GM18505 (cell line): Measurements from ENCODE around the gene PRPF19.

Source experiments
- ATAC-seq: cut with Tn5 transposase; IDR thresholded peaks from one replicate; pipeline ENCODE4 v1.9.1; 2021; ENCODE audit not compliant: unreplicated experiment
- POLR2A ChIP-seq: IDR thresholded peaks from 4 replicates; pipeline ENCODE4 v1.6.1; 2011; ENCODE audit warnings: borderline replicate concordance; ENCODE audit not compliant: insufficient read depth, insufficient read length; ENCODE audit errors: extremely low read depth

Gene PRPF19

DNA sequence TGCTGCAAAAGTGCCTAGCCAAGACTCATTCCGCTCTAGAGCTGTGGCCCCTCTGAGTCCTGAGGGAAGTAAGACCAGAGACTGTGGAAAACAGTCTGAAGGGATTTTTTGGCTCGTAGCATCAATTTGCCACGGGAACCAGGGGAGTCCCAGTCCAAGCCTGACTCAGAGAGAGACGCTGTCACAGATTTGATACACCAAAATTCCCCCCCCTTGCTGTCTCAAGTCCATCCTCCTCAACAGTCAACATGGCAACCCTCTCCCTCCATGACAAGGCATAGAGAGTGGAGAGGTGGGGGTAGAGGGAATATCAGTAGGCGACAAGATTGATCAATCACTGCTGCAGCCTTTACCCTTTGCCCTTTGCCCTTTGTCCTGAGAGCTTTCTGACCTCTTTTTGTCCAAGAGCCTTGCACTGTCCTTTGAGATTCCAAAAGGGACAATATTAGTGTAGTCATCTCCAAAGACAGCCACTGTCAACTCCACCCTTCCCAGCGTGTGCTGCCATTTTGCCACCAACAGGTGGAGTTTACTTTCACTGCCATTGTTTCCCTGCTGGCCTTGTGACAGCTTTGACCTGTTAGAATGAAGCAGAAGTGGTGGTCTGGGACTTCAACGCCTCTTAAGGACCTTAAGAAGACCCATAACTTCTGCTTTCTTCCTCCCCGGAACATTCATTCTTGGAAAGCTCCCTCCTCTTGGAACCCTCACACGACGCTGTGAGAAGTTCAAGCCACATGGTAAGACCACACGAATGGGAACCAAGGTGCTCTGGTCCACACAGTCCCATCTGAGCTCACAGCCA is 38.3 kb upstream of the PRPF19 start:
- ATAC-seq, result no peak

DNA sequence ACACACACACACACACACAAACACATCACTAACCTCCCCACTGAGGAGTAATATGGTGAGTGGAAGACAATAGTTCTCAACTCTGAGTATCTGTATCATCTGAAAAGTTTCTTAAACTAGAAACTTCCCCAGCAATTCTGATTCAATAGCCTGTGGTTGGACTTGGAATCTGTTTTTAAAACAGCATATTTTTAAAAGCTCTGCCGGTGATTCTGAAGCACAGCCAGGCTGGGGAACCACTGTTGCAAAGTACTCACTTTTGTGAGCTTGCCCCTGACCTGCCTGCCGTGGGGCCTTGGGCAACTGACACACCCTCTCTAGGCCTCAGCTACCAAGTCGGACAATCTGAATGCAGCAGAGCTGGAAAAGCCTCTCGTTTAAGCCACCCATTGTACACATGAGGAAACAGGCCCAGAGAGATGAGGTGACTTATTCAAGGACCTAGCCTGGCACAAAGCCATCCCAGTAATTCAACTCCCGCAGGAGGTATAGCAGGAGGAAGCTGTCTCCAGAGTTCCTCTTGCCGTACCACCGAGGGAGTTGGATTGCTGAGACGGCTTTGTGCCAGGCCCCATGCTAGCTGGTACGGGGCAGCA is 36.7 kb upstream of the PRPF19 start:
- no peak for ATAC-seq
- no peak for TF ChIP-seq POLR2A

More for the DNA sequence above, 38.3 kb upstream of the PRPF19 start:
- no peak for TF ChIP-seq POLR2A

DNA sequence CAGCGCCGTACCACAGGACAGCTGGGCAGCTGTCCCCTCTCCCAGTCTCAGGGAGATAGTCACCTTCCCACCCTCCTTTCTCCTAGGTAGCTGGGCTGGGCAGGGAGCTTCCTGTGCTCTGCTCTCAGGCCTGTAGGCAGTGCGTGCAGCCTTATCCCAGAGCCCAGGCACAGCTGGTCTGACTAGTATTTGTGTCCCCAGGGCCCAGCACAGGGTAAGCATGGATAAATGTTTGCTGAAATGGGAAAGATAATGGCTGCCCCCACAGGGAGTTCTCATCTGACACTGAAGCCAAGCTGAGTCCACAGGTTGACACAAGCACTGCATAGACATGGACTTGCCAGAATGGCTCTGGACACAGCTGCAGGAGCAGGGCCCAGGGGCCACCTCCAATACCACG is 35.8 kb upstream of the PRPF19 start:
- TF ChIP-seq POLR2A, result no peak
- ATAC-seq, result no peak

DNA sequence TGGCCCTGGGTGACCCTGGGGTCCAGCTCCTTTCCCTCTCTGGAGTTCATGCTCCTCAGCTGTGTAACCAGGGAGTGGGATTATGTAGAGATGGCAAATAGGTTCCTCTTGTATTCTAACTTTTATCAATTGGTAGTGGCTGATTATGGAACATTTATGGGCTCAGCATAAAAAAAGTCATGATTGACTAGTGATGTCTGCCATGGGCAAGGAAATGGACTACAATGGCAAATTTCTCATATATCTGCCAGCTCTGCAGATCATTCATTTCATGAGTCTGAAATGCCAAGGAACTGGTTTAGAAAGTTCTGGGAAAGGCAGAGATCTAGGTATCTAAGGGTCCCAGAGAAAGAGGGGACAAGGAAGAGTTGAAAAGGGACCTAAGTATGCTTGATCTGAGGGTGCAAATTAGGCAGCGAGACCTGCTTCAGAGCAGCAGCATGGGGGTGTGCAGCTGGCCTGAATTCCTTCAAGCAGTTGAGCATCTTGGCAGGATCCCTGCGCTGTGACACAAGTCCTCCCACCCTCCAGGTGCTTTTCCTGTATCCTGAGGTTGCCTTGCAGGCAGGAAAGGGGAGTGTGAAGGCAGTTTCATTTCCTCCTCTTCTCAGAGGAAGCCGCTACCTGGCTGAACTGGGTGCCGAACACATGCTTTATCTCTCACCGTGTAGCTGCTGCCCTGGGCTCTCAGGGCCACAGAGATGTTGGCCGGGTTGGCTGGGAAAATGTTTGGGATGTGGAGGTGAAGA is 35.2 kb upstream of the PRPF19 start:
- TF ChIP-seq POLR2A, result no peak
- no peak for ATAC-seq

DNA sequence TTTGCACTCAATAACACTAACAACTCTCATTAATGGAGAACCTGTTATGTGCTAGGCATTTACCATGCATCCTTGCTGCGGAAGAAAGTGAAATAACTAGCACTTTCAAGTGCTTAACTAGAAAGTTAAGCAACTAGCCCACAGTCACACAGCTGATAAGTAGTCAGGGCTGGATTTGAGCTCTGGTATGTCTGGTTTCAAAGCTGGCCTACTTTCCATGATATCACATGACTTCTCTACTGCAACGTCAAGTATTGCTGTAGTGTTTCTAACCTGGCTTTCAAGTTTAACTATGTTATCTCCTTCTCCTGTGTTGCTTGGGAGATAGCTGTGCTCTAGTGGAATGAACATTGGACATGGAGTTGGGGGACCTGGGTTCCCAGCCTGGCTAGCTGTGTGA is 33.5 kb upstream of the PRPF19 start:
- TF ChIP-seq POLR2A, result no peak
- ATAC-seq, result no peak

DNA sequence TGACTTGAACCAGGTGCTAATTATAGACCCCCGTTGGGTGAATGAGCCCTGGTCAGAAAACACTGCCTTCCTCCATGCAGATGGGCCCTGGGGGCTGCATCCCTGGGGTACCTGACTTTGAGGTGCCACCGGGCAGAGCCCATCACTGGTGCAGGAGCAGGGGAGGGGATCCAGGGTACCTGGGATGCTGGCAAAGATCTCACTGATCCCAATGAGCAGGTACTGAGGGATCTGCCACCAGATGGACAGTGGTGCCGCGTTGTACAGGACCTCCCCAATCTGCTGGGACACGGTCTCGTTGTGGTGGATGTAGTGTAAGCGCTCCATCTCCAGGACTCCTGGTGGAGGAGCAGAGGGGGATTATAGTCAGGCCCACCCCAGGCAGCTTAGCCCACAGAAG is 32.9 kb upstream of the PRPF19 start:
- TF ChIP-seq POLR2A, result no peak
- no peak for ATAC-seq

DNA sequence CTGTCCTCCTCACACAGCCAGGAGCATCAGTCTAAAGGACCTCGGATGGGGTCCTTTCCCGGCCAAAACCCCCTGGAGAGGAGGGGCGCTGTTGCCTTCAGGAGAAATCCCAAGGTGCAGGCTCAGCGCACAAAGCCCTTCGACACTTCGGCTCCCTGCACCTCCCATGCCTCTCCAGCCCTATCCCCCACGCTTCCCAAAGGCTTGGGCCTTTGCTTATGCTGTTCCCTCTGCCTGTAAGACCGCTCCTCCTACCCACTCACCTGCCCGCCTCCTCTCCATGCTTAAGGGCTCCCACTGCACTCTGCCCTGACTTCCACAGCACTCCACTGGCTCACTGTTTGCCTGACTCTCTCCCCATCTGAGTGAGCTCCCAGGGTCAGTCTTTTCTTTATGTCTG is 32.1 kb upstream of the PRPF19 start:
- ATAC-seq, result no peak
- no peak for TF ChIP-seq POLR2A

DNA sequence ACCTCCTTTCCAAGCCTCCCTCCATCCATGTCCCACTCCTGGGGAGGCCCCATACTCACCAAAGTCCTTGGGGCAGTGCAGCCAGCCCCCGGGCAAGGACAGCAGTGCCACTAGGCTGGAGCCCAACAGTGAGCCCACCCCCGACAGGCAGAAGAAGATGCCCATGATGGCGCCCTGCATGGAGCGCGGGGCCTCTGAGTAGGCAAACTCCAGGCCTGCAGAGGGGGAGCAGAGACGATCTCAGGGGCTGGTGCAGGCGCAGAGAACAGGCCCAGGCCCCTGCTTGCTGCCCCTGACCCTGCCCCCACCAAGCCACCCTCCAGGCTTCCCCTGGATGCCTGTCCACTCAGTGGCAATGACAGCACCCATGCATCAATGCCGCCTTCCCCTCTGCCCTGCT is 31.4 kb upstream of the PRPF19 start:
- ATAC-seq, result no peak
- TF ChIP-seq POLR2A, result no peak

DNA sequence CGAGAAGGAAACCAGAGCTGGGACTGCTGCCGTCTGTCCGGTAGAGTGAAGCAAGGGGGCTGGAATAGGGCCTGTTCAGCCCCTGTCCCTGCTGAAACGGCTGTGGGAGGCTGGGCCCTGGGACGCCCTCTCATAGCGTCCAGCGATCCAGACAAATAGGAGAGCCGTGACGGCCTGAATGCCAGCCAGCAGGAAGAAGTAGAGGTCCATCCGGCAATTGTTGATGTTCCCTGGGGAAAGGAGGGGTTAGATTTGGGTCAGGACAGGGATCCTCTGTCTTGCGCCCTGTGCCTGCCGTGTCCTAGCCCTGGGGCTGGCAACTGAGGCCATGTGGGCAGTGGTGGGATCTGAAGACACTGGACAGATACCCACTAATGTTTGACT is 30.8 kb upstream of the PRPF19 start:
- no peak for TF ChIP-seq POLR2A
- ATAC-seq, result no peak

DNA sequence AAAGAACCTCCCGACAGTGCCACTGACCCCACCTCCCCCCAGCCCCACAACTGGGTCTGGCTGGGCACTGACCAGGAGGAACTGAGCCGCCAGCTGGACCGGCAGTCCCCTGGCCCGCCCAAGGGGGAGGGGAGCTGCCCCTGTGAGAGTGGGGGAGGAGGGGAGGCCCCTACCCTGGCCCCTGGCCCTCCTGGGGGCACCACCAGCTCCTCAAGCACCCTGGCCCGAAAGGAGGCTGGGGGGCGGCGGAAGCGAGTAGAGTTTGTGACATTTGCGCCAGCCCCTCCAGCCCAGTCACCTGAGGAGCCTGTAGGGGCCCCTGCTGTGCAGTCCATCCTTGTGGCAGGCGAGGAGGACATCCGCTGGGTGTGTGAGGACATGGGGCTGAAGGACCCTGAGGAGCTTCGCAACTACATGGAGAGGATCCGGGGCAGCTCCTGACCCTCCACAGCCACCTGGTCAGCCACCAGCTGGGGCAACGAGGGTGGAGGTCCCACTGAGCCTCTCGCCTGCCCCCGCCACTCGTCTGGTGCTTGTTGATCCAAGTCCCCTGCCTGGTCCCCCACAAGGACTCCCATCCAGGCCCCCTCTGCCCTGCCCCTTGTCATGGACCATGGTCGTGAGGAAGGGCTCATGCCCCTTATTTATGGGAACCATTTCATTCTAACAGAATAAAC is 30.2 kb upstream of the PRPF19 start:
- no peak for ATAC-seq
- TF ChIP-seq POLR2A, result no peak

DNA sequence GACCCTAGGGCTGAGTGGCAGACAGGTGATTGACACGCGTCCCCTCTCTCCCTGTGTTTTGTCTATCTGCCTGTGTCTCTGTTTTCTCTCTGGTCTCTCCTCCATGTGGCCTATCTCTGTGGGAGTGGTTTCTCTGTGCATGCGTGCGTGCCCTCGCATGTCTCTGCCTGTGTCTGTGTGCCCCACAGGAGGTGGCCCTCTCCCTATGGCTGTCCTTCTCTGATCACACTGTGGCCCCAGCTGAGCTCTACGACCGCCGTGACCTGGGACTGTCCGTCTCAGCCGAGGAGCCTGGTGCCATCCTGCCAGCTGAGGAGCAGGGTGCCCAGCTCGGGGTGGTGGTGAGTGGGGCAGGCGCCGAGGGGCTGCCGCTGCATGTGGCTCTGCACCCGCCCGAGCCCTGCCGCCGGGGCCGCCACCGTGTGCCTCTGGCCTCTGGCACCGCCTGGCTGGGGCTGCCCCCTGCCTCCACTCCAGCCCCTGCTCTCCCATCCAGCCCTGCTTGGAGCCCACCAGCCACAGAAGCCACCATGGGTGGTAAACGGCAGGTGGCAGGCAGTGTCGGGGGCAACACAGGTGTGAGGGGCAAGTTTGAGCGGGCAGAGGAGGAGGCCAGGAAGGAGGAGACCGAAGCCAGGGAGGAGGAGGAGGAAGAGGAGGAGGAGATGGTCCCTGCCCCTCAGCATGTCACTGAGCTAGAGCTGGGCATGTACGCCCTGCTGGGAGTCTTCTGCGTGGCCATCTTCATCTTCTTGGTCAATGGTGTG is 29.5 kb upstream of the PRPF19 start:
- TF ChIP-seq POLR2A, result no peak
- ATAC-seq, result no peak

DNA sequence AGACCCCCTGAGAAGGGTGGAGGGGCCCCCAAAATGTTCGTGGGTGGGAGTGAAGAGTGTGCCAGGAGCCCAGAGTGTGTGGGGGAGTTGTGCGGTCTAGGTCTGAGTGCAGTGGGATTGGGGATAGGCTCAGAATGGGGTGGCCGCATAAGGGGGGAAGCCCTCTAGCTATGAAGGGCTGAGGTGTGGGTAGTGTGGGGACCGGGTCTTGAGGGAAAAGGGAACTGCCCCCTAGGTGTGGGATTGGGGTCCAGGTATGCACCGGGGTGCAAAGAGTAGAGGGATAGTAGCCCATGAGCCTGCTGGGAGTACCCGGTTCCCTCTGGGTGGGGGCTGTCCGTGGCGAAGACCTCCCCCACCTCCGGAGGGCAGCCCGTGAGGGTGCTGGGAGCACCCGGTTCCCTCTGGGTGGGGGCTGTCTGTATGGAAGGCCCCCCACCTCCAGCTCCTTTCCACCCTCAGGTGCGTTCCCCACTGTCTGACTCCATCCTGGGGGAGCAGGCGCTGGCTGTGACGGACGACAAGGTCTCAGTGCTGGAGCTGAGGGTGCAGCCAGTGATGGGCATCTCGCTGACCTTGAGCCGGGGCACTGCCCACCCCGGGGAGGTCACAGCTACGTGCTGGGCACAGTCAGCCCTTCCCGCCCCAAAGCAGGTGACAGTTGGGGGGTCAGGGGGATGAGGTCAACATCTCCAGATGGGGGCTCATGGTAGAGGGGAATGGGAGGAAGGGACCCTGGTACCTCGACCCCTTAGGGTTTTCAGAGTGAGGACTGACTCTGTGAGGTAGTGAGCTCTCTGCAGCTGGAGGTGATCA is 28.6 kb upstream of the PRPF19 start:
- no peak for ATAC-seq
- peak; percentile 48 for TF ChIP-seq POLR2A
